ENCODE data around the gene SAFB2. TPM values are rescaled to one million over a fixed set of nuclear protein-coding genes. Genes with fewer than 3 reads are reported as not detected.
A peak's percentile ranks its signal among the peaks of the same experiment; 100 is the strongest.

SAFB2 gene
- total and polyA plus RNA-seq, 2 of the 13 experiments (the other 11 are each of a cell fraction or from before 2014, with no cell fraction given), result 11.2 to 31.5 TPM

GRCh38 chr19:5622465-5623396 lies at the start of gene SAFB2, which contains the start of gene SAFB (continued):
- no peak for TF ChIP-seq ZBTB4 (CRISPR knock-in tag; IDR thresholded peaks at IDR 0.05; ENCODE audit: borderline replicate concordance)
- no peak for TF ChIP-seq MXD3 (CRISPR knock-in tag; IDR thresholded peaks at IDR 0.05)
- peak; percentile 83 for TF ChIP-seq ZBTB25 (CRISPR knock-in tag; IDR thresholded peaks at IDR 0.05)
- peak; percentile 96 for TF ChIP-seq HOXA5 (CRISPR knock-in tag; IDR thresholded peaks at IDR 0.05)
- TF ChIP-seq PPARG (CRISPR knock-in tag; conservative IDR thresholded peaks at IDR 0.05), result peak; percentile 64
- no peak for TF ChIP-seq ZNF703 (CRISPR knock-in tag; IDR thresholded peaks at IDR 0.05; ENCODE audit: borderline replicate concordance)
- no peak; the same call in 1 of the 2 replicates for TF ChIP-seq TFE3 (CRISPR knock-in tag; IDR thresholded peaks at IDR 0.05)
- TF ChIP-seq TFDP2 (CRISPR knock-in tag; IDR thresholded peaks at IDR 0.05), result peak; percentile 92
- no peak for TF ChIP-seq NFIC (IDR thresholded peaks at IDR 0.05; ENCODE audit: low read length)
- peak; percentile 50; the same call in 1 of the 2 replicates for TF ChIP-seq ZNF224 (CRISPR knock-in tag; IDR thresholded peaks at IDR 0.05)
- TF ChIP-seq HMG20B (CRISPR knock-in tag; conservative IDR thresholded peaks at IDR 0.05), result no peak; the same call in 1 of the 2 replicates
- no peak for TF ChIP-seq ZFAT (CRISPR knock-in tag; conservative IDR thresholded peaks at IDR 0.05)
- no peak for TF ChIP-seq MTF1 (CRISPR knock-in tag; IDR thresholded peaks at IDR 0.05)
- peak; percentile 94 for TF ChIP-seq THAP11 (CRISPR knock-in tag; IDR thresholded peaks at IDR 0.05)
- TF ChIP-seq GMEB2 (CRISPR knock-in tag; IDR thresholded peaks at IDR 0.05; ENCODE audit: low read depth), result peak; percentile 79
- TF ChIP-seq PTBP1 (IDR thresholded peaks at IDR 0.05; ENCODE audit: low read depth, low read length, poor library complexity, severe bottlenecking), result peak; percentile 42
- TF ChIP-seq HCFC1 (IDR thresholded peaks at IDR 0.05; ENCODE audit: low read depth, low read length), result peak; percentile 56
- no peak for TF ChIP-seq TCF7 (IDR thresholded peaks at IDR 0.05; ENCODE audit: low read depth)
- peak; percentile 65; the same call in 1 of the 2 replicates for TF ChIP-seq FOXK1 (CRISPR knock-in tag; IDR thresholded peaks at IDR 0.05; ENCODE audit: borderline replicate concordance, low read depth)
- TF ChIP-seq CEBPG (CRISPR knock-in tag; IDR thresholded peaks at IDR 0.05), result no peak; the same call in 1 of the 2 replicates
